Tibial artery (tissue), 4 donors: Measurements from ENCODE around the gene GPX3.
A peak's percentile ranks its signal among the peaks of the same experiment; 100 is the strongest.

ENCODE experiments used
- DNase-seq, 2 donors: peaks; one replicate each; pipeline ENCODE4 v3.0.0-alpha.2; 2019
- H3K27ac ChIP-seq, 2 donors: fragments of 200-600 bp; sonication (generic) in 1 of 2; 1 replicate in 1 of 2; 2 replicates in 1 of 2; pipeline ENCODE4 v1.5.1; 2018 to 2019; ENCODE audit warnings: mild to moderate bottlenecking in 1 of 2
- H3K27me3 ChIP-seq, 2 donors: fragments of 200-600 bp; sonication (generic) in 1 of 2; one replicate each; pipeline versions ENCODE4 v1.5.1 to v1.6.0; 2016 to 2019
- H3K36me3 ChIP-seq, 3 donors: fragments of 200-600 bp; sonication (generic) in 2 of 3; one replicate each; pipeline ENCODE4 v1.5.1; 2016 to 2019; ENCODE audit warnings: mild to moderate bottlenecking in 2 of 3
- H3K4me1 ChIP-seq, 4 donors: fragments of 200-600 bp; sonication (generic) in 2 of 4; 1 replicate in 3 of 4; 2 replicates in 1 of 4; pipeline ENCODE4 v1.5.1; 2016 to 2019
- H3K4me3 ChIP-seq, 2 donors: fragments of 200-600 bp; sonication (generic) in 1 of 2; 1 replicate in 1 of 2; 2 replicates in 1 of 2; pipeline ENCODE4 v1.5.1; 2018 to 2019; ENCODE audit warnings: mild to moderate bottlenecking in 2 of 2
- H3K9me3 ChIP-seq, 3 donors: fragments of 200-600 bp; sonication (generic) in 1 of 3; one replicate each; pipeline ENCODE4 v1.5.1; 2016 to 2019
- intact Hi-C: fragments of 100-400 bp; cut with DNase I; formaldehyde crosslinking; loops from one replicate; pipeline ENCODE4 v1.15.0; 2023; ENCODE audit warnings: low total_unique reads
- TF ChIP-seq, protein P1 (sequence below), 2 experiments: fragments of 200-600 bp in 1 of 2; fragments of 450-650 bp in 1 of 2; IDR thresholded peaks; one replicate each; pipeline ENCODE4 v1.5.1; 2017 to 2019; ENCODE audit warnings: antibody characterized with exemption in 2 of 2, mild to moderate bottlenecking in 1 of 2, moderate library complexity in 1 of 2

GPX3 gene

DNA sequence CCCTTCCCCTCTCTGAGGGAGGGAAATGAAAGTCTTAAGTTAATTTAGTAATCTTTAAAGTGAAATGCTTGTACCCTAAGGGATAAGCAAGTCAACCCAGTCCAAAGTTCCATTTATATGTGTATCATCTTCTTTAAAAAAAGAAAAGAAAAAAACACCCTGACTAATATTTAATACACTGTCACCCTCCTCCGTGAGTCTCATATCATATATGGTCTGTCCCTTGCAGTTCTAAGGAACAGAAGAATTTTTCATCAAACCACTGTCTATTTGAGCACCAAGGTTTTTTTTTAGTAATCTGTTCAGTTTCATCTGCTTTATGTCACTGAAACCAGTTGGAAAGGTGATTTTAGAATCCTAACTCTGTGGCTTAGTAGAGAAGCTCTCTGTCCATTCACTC, 45.2 kb downstream of the GPX3 start:
- Histone ChIP-seq H3K4me1 (peaks cover 0 to 77% (median 50%) of the 10 kb centered on the region in 4 donors), H3K9me3 (no peaks in the 10 kb centered on the region), H3K4me3 (no peak overlapping the region), H3K27me3 (no peaks in the 10 kb centered on the region), H3K27ac (no peak overlapping the region), H3K36me3 (peaks cover 12 to 32% (median 16%) of the 10 kb centered on the region in 3 donors)
- no peak for DNase-seq
- TF ChIP-seq, protein P1, sequence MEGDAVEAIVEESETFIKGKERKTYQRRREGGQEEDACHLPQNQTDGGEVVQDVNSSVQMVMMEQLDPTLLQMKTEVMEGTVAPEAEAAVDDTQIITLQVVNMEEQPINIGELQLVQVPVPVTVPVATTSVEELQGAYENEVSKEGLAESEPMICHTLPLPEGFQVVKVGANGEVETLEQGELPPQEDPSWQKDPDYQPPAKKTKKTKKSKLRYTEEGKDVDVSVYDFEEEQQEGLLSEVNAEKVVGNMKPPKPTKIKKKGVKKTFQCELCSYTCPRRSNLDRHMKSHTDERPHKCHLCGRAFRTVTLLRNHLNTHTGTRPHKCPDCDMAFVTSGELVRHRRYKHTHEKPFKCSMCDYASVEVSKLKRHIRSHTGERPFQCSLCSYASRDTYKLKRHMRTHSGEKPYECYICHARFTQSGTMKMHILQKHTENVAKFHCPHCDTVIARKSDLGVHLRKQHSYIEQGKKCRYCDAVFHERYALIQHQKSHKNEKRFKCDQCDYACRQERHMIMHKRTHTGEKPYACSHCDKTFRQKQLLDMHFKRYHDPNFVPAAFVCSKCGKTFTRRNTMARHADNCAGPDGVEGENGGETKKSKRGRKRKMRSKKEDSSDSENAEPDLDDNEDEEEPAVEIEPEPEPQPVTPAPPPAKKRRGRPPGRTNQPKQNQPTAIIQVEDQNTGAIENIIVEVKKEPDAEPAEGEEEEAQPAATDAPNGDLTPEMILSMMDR (IDR thresholded peaks at IDR 0.05), result no peak
- intact Hi-C loops, result no loop called here

DNA sequence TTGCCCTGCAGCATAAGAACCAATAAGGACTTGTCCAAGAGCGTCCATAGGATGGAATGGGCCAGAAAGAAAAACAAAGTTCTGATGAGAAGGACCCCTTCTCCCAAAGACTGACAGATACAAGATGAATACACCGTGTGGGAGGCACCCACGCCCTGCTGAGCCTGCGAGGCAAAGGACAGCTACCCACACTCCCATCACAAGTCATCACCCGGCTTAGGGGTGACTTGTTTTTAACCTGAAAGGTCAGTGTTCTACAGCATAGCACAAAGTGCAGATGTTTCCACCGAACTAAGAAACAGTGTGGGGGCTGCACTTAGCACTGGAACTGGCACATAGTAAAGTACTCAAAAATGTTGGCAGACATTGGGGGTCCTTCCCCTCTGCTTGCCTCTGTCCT, 46.5 kb downstream of the GPX3 start:
- Histone ChIP-seq H3K36me3 (peaks cover 3 to 30% (median 6%) of the 10 kb centered on the region in 3 donors), H3K4me3 (no peak overlapping the region), H3K27ac (no peak overlapping the region), H3K9me3 (no peaks in the 10 kb centered on the region), H3K27me3 (no peaks in the 10 kb centered on the region), H3K4me1 (peaks cover 0 to 70% (median 51%) of the 10 kb centered on the region in 4 donors)
- TF ChIP-seq, protein P1 (IDR thresholded peaks at IDR 0.05), result no peak
- intact Hi-C loops, result no loop called here
- DNase-seq, result no peak

DNA sequence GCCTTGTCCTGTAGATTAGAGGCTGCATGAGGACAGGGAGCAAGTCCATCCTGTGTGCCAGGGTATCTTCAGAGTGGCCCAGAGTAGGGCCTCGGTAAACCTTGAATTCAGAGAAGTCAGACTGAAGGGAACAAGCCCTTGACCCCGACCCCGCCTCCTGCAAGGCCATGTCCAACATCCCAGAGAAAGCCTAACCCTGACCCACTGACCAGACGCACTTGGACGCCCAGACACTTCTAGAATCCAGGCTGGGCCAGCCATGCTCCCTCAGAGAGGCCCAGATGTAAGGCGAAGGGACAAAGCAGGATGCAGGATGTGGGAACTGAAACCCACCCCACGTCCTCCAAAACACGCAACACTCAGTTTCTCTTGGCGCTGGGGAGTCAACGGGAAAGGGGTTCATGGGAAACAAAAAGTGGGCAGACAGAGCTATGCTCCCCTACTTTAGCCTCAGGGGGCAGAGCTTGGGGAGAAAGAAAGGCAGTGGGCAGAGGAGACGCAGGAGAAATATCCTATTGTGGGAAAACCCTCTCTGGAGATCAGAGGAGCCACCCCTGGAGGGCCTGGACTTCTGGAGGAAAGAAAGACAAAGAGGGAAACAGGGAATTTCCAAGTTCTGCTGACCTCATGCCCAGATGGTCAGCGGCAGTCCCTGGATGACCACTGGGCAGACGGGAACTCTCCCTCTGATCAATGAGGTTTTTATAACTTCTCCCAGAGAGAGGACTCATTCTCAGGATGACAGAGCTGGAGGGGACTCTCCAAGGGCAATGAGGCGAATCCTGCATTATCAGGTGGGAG, 47.4 kb downstream of the GPX3 start:
- peaks cover 5 to 70% (median 53%) of the 10 kb centered on the region in 4 donors for H3K4me1 ChIP-seq
- intact Hi-C loops, result no loop called here
- no peaks in the 10 kb centered on the region for H3K27me3 ChIP-seq
- peaks cover 0 to 21% (median 0%) of the 10 kb centered on the region in 3 donors for H3K36me3 ChIP-seq
- DNase-seq, result peak in 1 of 2 donors; percentile 51
- no peaks in the 10 kb centered on the region for H3K9me3 ChIP-seq
- H3K27ac ChIP-seq, result peak overlapping the region; percentile 39 to 56
- TF ChIP-seq, protein P1 (IDR thresholded peaks at IDR 0.05), result no peak
- H3K4me3 ChIP-seq, result no peak overlapping the region

DNA sequence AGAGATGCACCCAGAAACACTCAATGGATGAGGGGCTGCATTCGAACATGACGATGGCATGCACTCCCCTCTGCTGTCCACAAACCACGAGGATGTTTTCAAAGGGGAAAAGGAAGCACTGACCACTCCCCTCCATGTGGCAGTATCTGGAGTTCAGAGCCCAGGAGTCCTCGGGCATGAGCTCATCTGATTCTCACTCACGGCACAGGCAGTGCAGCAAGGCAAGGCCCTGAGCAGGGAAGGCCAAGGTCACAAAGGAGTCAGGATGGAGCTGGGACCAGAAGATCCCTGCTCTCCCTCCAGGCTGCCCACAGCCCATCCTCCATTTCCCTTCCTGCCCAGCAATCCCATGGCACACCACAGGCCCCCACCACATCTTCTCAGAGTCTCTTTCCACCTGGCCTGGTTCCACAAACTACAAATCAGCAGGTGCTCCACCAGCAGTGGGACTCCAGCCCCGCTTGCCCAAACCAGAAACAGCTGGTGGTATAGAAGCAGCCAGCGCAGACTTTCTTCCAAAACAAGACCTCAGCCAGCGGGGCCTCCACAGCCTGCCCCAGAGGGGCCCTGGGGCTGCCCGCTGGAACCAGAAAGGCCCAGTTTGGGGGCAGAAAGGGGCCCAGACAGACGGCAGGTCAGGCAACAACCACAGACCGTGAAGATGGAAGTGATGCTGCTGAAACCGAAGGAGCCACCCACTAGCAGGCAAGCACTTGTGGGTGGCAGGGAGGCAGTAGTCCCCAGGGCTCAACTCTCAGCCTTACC, 48.2 kb downstream of the GPX3 start:
- intact Hi-C loops, result no loop called here
- Histone ChIP-seq H3K4me1 (peaks cover 5 to 67% (median 47%) of the 10 kb centered on the region in 4 donors), H3K36me3 (peaks cover 0 to 18% (median 0%) of the 10 kb centered on the region in 3 donors), H3K27me3 (no peaks in the 10 kb centered on the region), H3K4me3 (no peak overlapping the region), H3K9me3 (no peaks in the 10 kb centered on the region), H3K27ac (peak overlapping the region; percentile 39 to 56)
- no peak for DNase-seq
- TF ChIP-seq, protein P1 (IDR thresholded peaks at IDR 0.05), result no peak

DNA sequence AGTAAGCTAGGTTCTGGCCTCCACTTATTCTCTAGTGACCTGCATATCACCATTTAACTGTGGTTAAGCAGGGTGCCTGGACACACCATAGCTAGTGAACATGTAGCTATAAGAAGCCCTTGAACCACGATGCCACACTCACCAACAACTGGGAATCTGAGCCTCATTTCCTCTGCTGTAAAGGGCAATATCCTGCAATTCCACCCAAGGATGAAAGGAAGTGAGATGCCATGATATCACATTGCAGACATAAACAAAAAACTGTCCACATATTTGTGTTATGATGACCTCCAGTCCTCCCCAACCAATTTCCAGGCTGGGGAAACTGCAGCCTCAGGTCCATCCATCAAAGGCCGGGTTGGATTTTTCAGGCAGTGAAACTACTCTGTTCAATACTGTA, 50.1 kb downstream of the GPX3 start:
- TF ChIP-seq, protein P1 (IDR thresholded peaks at IDR 0.05), result no peak
- no peak for DNase-seq
- intact Hi-C loops, result no loop called here
- Histone ChIP-seq H3K27me3 (no peaks in the 10 kb centered on the region), H3K36me3 (peaks cover 0 to 18% (median 0%) of the 10 kb centered on the region in 3 donors), H3K4me1 (peaks cover 5 to 50% (median 36%) of the 10 kb centered on the region in 4 donors), H3K27ac (no peak overlapping the region), H3K4me3 (no peak overlapping the region), H3K9me3 (no peaks in the 10 kb centered on the region)
